Esophagus (tissue), 2 donors: ENCODE measurements around the gene POU2F2. TPM values are rescaled to one million over a fixed set of nuclear protein-coding genes. Genes with fewer than 3 reads are reported as not detected.

Experiments
- H3K27ac ChIP-seq, 2 donors: one replicate each; pipeline ENCODE4 v1.5.1; 2013; ENCODE audit warnings: low read depth in 2 of 2, mild to moderate bottlenecking in 2 of 2, inconsistent platforms in 1 of 2, low read length in 1 of 2, moderate library complexity in 1 of 2
- H3K27me3 ChIP-seq, 2 donors: one replicate each; pipeline ENCODE4 v1.6.1; 2013; ENCODE audit warnings: low read length in 2 of 2, control low read depth in 1 of 2, mild to moderate bottlenecking in 1 of 2; ENCODE audit not compliant: insufficient read depth in 2 of 2, control insufficient read depth in 1 of 2
- H3K36me3 ChIP-seq, 2 donors: one replicate each; pipeline ENCODE4 v1.6.1; 2013; ENCODE audit warnings: low read length in 1 of 2; ENCODE audit not compliant: control insufficient read depth in 2 of 2, insufficient read depth in 2 of 2
- H3K4me1 ChIP-seq, 2 donors: one replicate each; pipeline ENCODE4 v1.6.1; 2013; ENCODE audit warnings: low read length in 1 of 2; ENCODE audit not compliant: control insufficient read depth in 2 of 2, insufficient read depth in 2 of 2
- H3K4me3 ChIP-seq, 2 donors: one replicate each; pipeline ENCODE4 v1.5.1; 2013; ENCODE audit warnings: low read length in 2 of 2, mild to moderate bottlenecking in 2 of 2, low read depth in 1 of 2, moderate library complexity in 1 of 2
- H3K9me3 ChIP-seq, 2 donors: one replicate each; pipeline ENCODE4 v1.6.1; 2013; ENCODE audit warnings: mild to moderate bottlenecking in 2 of 2, low read depth in 1 of 2, low read length in 1 of 2, moderate library complexity in 1 of 2; ENCODE audit not compliant: control insufficient read depth in 2 of 2, insufficient read depth in 1 of 2
- WGBS, 2 donors: extraction: QIAGEN DNeasy Blood & Tissue Kit; methylation state at CpG; one replicate each; pipeline ENCODE4 v1.1.7; 2013; 5-methylcytosine and 5-hydroxymethylcytosine counted together
- polyA plus RNA-seq, 2 donors: library from polyadenylated mRNA; stranded (reverse); fragments of 200-250 nt; gene quantifications; one replicate each; pipeline ENCODE4 v1.2.3, GENCODE V29; 2013
- donor health status: healthy with polysubstance abuse.
- donor health status: Bipolar disorder and iron deficiency.

POU2F2 gene
- polyA plus RNA-seq, 2 donors: 0.39 to 0.79 TPM

- Histone ChIP-seq H3K27me3 (peaks cover 0 to 6% of the 10 kb centered on the region in 2 donors), H3K4me1 (peaks cover 0 to 7% of the 10 kb centered on the region in 2 donors), H3K27ac (no peak overlapping the region), H3K9me3 (no peaks in the 10 kb centered on the region), H3K4me3 (no peak overlapping the region), H3K36me3 (no peaks in the 10 kb centered on the region)
- WGBS, 2 donors: 77 to 79% methylated on average over 5 of the region's 5 CpGs
These were observed 41.4 kb upstream of the POU2F2 start for GRCh38 chr19:42173695-42174094.

GRCh38 chr19:42172261-42172660, 40.0 kb upstream of the POU2F2 start:
- no peaks in the 10 kb centered on the region for H3K9me3 ChIP-seq
- H3K36me3 ChIP-seq: no peaks in the 10 kb centered on the region
- peaks cover 0 to 3% of the 10 kb centered on the region in 2 donors for H3K27me3 ChIP-seq
- H3K4me3 ChIP-seq: no peak overlapping the region
- no peak overlapping the region for H3K27ac ChIP-seq
- 82 to 85% methylated on average over 7 of the region's 7 CpGs for WGBS, 2 donors
- peaks cover 0 to 7% of the 10 kb centered on the region in 2 donors for H3K4me1 ChIP-seq

GRCh38 chr19:42170715-42171114, 38.5 kb upstream of the POU2F2 start:
- WGBS, 2 donors: 86 to 87% methylated on average over 16 of the region's 16 CpGs
- peaks cover 0 to 3% of the 10 kb centered on the region in 2 donors for H3K27me3 ChIP-seq

GRCh38 chr19:42169486-42170413, 37.5 kb upstream of the POU2F2 start:
- Histone ChIP-seq H3K27me3 (peaks cover 0 to 3% of the 10 kb centered on the region in 2 donors), H3K4me3 (no peak overlapping the region), H3K27ac (no peak overlapping the region), H3K36me3 (no peaks in the 10 kb centered on the region), H3K9me3 (no peaks in the 10 kb centered on the region), H3K4me1 (no peaks in the 10 kb centered on the region)
- 72 to 78% methylated on average over 19 of the region's 19 CpGs for WGBS, 2 donors

More at GRCh38 chr19:42170715-42171114, 38.5 kb upstream of the POU2F2 start:
- Histone ChIP-seq H3K9me3 (no peaks in the 10 kb centered on the region), H3K36me3 (no peaks in the 10 kb centered on the region), H3K27ac (no peak overlapping the region), H3K4me1 (peaks cover 0 to 2% of the 10 kb centered on the region in 2 donors), H3K4me3 (no peak overlapping the region)

- Histone ChIP-seq H3K9me3 (no peaks in the 10 kb centered on the region), H3K27ac (no peak overlapping the region), H3K36me3 (no peaks in the 10 kb centered on the region), H3K27me3 (peaks cover 0 to 3% of the 10 kb centered on the region in 2 donors), H3K4me1 (no peaks in the 10 kb centered on the region), H3K4me3 (no peak overlapping the region)
- WGBS, 2 donors: 66 to 73% methylated on average over 3 of the region's 3 CpGs
These were observed 36.0 kb upstream of the POU2F2 start for GRCh38 chr19:42168206-42168605.

- no peaks in the 10 kb centered on the region for H3K36me3 ChIP-seq
- WGBS, 2 donors: 39 to 50% methylated on average over 7 of the region's 7 CpGs
- no peak overlapping the region for H3K27ac ChIP-seq
- no peaks in the 10 kb centered on the region for H3K9me3 ChIP-seq
- H3K4me1 ChIP-seq: no peaks in the 10 kb centered on the region
- H3K4me3 ChIP-seq: no peak overlapping the region
- no peaks in the 10 kb centered on the region for H3K27me3 ChIP-seq
These were observed 34.1 kb upstream of the POU2F2 start for GRCh38 chr19:42166316-42166715.

- 49 to 51% methylated on average over 2 of the region's 2 CpGs for WGBS, 2 donors
- no peak overlapping the region for H3K4me3 ChIP-seq
- no peaks in the 10 kb centered on the region for H3K9me3 ChIP-seq
- H3K4me1 ChIP-seq: peaks cover 0 to under 1% of the 10 kb centered on the region in 2 donors
- H3K36me3 ChIP-seq: no peaks in the 10 kb centered on the region
- no peak overlapping the region for H3K27ac ChIP-seq
- H3K27me3 ChIP-seq: no peaks in the 10 kb centered on the region
These were observed 32.9 kb upstream of the POU2F2 start for GRCh38 chr19:42165146-42165545.

- H3K4me3 ChIP-seq: no peak overlapping the region
- H3K27ac ChIP-seq: no peak overlapping the region
- 71 to 88% methylated on average over 21 of the region's 21 CpGs for WGBS, 2 donors
- peaks cover 0 to 3% of the 10 kb centered on the region in 2 donors for H3K4me1 ChIP-seq
- H3K27me3 ChIP-seq: no peaks in the 10 kb centered on the region
- no peaks in the 10 kb centered on the region for H3K36me3 ChIP-seq
- H3K9me3 ChIP-seq: no peaks in the 10 kb centered on the region
These were observed 29.5 kb upstream of the POU2F2 start for GRCh38 chr19:42161616-42162263.

- peaks cover 0 to 2% of the 10 kb centered on the region in 2 donors for H3K27me3 ChIP-seq
- no peaks in the 10 kb centered on the region for H3K9me3 ChIP-seq
- H3K4me3 ChIP-seq: no peak overlapping the region
- WGBS, 2 donors: 79 to 86% methylated on average over 7 of the region's 7 CpGs
- no peaks in the 10 kb centered on the region for H3K36me3 ChIP-seq
- H3K27ac ChIP-seq: no peak overlapping the region
- peaks cover 0 to 3% of the 10 kb centered on the region in 2 donors for H3K4me1 ChIP-seq
These were observed 27.7 kb upstream of the POU2F2 start for GRCh38 chr19:42159942-42160341.
